WTC11 (cell line): ENCODE data around the gene OR1J1. TPM values are rescaled to one million over a fixed set of nuclear protein-coding genes. Genes with fewer than 3 reads are reported as not detected.

Source experiments
- ATAC-seq: fragments of 200-7000 bp; cut with Tn5 transposase; 2 replicates; pipeline ENCODE4 v1.10.0; 2021; ENCODE audit warnings: mild to moderate bottlenecking, moderate library complexity
- CTCF ChIA-PET: fragments of 300-600 bp; sonication (Branson Sonifier 250); formaldehyde crosslinking; loops from one replicate; lab custom pipeline; 2021; ENCODE audit warnings: antibody characterized with exemption; lab: Charles Lee
- POLR2A ChIA-PET: fragments of 350-600 bp; sonication (Branson Sonifier 250); formaldehyde crosslinking; loops from one replicate; lab custom pipeline; 2021; ENCODE audit warnings: antibody characterized with exemption; lab: Charles Lee
- DNase-seq: peaks from one replicate; pipeline ENCODE4 v3.0.0; 2021; ENCODE audit warnings: low spot score
- H3K27ac Mint-ChIP-seq: 2 replicates; pipeline ENCODE4 v1.8.0; 2021; ENCODE audit warnings: mixed read lengths
- H3K27me3 Mint-ChIP-seq: 2 replicates; pipeline ENCODE4 v1.8.0; 2021; ENCODE audit warnings: low read depth, mild to moderate bottlenecking, moderate library complexity, mixed read lengths
- H3K36me3 Mint-ChIP-seq: 2 replicates; pipeline ENCODE4 v1.8.0; 2021; ENCODE audit warnings: mixed read lengths
- H3K4me1 Mint-ChIP-seq: 2 replicates; pipeline ENCODE4 v1.8.0; 2022; ENCODE audit warnings: mixed read lengths
- H3K4me3 Mint-ChIP-seq: 2 replicates; pipeline ENCODE4 v1.8.0; 2021; ENCODE audit warnings: mild to moderate bottlenecking, moderate library complexity, mixed read lengths
- H3K9me3 Mint-ChIP-seq: 2 replicates; pipeline ENCODE4 v1.8.0; 2021; ENCODE audit warnings: mixed read lengths
- CBFB ChIP-seq: sonication (generic); formaldehyde crosslinking; IDR thresholded peaks from 2 replicates; pipeline ENCODE4 v1.8.1; 2022; ENCODE audit warnings: mild to moderate bottlenecking, low read depth, missing genetic modification reagents
- EMX1 ChIP-seq: fragments of 250-450 bp; sonication (Bioruptor Pico); IDR thresholded peaks from 2 replicates; pipeline ENCODE4 v1.8.0; 2021; ENCODE audit warnings: mild to moderate bottlenecking
- ETV6 ChIP-seq: sonication (generic); formaldehyde crosslinking; IDR thresholded peaks from 2 replicates; pipeline ENCODE4 v1.8.1; 2022; ENCODE audit warnings: mild to moderate bottlenecking, missing genetic modification reagents
- FOXJ3 ChIP-seq: sonication (generic); formaldehyde crosslinking; IDR thresholded peaks from 2 replicates; pipeline ENCODE4 v1.9.0; 2021; ENCODE audit warnings: missing genetic modification reagents, mild to moderate bottlenecking, borderline replicate concordance
- RELA ChIP-seq: sonication (generic); formaldehyde crosslinking; IDR thresholded peaks from 2 replicates; pipeline ENCODE4 v1.8.1; 2022; ENCODE audit warnings: missing genetic modification reagents, mild to moderate bottlenecking, borderline replicate concordance
- TCF7 ChIP-seq: sonication (generic); formaldehyde crosslinking; IDR thresholded peaks from 2 replicates; pipeline ENCODE4 v1.8.0; 2022; ENCODE audit warnings: mild to moderate bottlenecking, low read depth, missing genetic modification reagents, moderate library complexity
- ZNF121 ChIP-seq: sonication (generic); formaldehyde crosslinking; IDR thresholded peaks from 2 replicates; pipeline ENCODE4 v1.8.0; 2023; ENCODE audit warnings: missing genetic modification reagents
- total RNA-seq: library from RNA; stranded (reverse); gene quantifications from 3 replicates; pipeline ENCODE4 v1.2.3, GENCODE V29; 2021
- TF ChIP-seq, protein P1 (sequence below): sonication (generic); formaldehyde crosslinking; IDR thresholded peaks from 2 replicates; pipeline ENCODE4 v1.8.0; 2022; ENCODE audit warnings: missing genetic modification reagents
- TF ChIP-seq, protein P2 (sequence below): sonication (generic); formaldehyde crosslinking; conservative IDR thresholded peaks from 2 replicates; pipeline ENCODE4 v1.8.1; 2022; ENCODE audit warnings: mild to moderate bottlenecking, missing genetic modification reagents
- TF ChIP-seq, protein P3 (sequence below): fragments of 250-450 bp; sonication (Bioruptor Pico); IDR thresholded peaks from 2 replicates; pipeline ENCODE4 v1.9.0; 2021; ENCODE audit warnings: mild to moderate bottlenecking, borderline replicate concordance
- TF ChIP-seq, protein P4 (sequence below): sonication (generic); formaldehyde crosslinking; IDR thresholded peaks from 2 replicates; pipeline ENCODE4 v1.8.1; 2023; ENCODE audit warnings: mild to moderate bottlenecking, missing genetic modification reagents
- TF ChIP-seq, protein P5 (sequence below): sonication (generic); formaldehyde crosslinking; IDR thresholded peaks from 2 replicates; pipeline ENCODE4 v1.8.0; 2023; ENCODE audit warnings: missing genetic modification reagents
- TF ChIP-seq, protein P6 (sequence below): fragments of 250-450 bp; sonication (Bioruptor Pico); IDR thresholded peaks from 2 replicates; pipeline ENCODE4 v1.8.0; 2021; ENCODE audit warnings: mild to moderate bottlenecking
- TF ChIP-seq, protein P7 (sequence below): sonication (generic); formaldehyde crosslinking; IDR thresholded peaks from 2 replicates; pipeline ENCODE4 v1.8.1; 2023; ENCODE audit warnings: mild to moderate bottlenecking, missing genetic modification reagents
- TF ChIP-seq, protein P8 (sequence below): fragments of 250-450 bp; sonication (Bioruptor Pico); conservative IDR thresholded peaks from 2 replicates; pipeline ENCODE4 v1.9.0; 2021; ENCODE audit warnings: mild to moderate bottlenecking

The OR1J1 gene
- total RNA-seq, 1 experiment from 2014 or later = not detected

DNA sequence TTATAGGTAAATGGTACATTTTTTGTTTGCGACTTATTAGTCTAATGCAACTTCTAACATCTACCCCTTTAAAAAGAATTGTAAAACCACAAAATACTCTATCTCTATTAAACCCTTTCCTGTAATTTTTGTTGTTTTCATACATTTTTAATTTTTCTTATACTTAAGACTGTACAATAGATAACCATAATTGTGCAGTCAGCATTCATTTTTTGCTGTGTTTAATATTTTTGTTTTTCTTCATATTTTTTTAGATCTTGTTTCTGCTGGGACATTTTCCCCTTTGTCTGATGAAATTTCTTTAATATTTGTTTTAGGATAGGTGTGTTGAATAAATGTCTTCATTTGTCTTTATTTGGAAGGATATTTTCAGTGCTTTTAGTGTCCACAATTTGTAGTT is 19.9 kb downstream of the OR1J1 start (continued):
- TF ChIP-seq, protein P1, sequence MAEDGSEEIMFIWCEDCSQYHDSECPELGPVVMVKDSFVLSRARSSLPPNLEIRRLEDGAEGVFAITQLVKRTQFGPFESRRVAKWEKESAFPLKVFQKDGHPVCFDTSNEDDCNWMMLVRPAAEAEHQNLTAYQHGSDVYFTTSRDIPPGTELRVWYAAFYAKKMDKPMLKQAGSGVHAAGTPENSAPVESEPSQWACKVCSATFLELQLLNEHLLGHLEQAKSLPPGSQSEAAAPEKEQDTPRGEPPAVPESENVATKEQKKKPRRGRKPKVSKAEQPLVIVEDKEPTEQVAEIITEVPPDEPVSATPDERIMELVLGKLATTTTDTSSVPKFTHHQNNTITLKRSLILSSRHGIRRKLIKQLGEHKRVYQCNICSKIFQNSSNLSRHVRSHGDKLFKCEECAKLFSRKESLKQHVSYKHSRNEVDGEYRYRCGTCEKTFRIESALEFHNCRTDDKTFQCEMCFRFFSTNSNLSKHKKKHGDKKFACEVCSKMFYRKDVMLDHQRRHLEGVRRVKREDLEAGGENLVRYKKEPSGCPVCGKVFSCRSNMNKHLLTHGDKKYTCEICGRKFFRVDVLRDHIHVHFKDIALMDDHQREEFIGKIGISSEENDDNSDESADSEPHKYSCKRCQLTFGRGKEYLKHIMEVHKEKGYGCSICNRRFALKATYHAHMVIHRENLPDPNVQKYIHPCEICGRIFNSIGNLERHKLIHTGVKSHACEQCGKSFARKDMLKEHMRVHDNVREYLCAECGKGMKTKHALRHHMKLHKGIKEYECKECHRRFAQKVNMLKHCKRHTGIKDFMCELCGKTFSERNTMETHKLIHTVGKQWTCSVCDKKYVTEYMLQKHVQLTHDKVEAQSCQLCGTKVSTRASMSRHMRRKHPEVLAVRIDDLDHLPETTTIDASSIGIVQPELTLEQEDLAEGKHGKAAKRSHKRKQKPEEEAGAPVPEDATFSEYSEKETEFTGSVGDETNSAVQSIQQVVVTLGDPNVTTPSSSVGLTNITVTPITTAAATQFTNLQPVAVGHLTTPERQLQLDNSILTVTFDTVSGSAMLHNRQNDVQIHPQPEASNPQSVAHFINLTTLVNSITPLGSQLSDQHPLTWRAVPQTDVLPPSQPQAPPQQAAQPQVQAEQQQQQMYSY (CRISPR knock-in tag) = no peak
- TF ChIP-seq, protein P2, sequence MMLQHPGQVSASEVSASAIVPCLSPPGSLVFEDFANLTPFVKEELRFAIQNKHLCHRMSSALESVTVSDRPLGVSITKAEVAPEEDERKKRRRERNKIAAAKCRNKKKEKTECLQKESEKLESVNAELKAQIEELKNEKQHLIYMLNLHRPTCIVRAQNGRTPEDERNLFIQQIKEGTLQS (CRISPR knock-in tag) = no peak
- TF ChIP-seq, protein P3, sequence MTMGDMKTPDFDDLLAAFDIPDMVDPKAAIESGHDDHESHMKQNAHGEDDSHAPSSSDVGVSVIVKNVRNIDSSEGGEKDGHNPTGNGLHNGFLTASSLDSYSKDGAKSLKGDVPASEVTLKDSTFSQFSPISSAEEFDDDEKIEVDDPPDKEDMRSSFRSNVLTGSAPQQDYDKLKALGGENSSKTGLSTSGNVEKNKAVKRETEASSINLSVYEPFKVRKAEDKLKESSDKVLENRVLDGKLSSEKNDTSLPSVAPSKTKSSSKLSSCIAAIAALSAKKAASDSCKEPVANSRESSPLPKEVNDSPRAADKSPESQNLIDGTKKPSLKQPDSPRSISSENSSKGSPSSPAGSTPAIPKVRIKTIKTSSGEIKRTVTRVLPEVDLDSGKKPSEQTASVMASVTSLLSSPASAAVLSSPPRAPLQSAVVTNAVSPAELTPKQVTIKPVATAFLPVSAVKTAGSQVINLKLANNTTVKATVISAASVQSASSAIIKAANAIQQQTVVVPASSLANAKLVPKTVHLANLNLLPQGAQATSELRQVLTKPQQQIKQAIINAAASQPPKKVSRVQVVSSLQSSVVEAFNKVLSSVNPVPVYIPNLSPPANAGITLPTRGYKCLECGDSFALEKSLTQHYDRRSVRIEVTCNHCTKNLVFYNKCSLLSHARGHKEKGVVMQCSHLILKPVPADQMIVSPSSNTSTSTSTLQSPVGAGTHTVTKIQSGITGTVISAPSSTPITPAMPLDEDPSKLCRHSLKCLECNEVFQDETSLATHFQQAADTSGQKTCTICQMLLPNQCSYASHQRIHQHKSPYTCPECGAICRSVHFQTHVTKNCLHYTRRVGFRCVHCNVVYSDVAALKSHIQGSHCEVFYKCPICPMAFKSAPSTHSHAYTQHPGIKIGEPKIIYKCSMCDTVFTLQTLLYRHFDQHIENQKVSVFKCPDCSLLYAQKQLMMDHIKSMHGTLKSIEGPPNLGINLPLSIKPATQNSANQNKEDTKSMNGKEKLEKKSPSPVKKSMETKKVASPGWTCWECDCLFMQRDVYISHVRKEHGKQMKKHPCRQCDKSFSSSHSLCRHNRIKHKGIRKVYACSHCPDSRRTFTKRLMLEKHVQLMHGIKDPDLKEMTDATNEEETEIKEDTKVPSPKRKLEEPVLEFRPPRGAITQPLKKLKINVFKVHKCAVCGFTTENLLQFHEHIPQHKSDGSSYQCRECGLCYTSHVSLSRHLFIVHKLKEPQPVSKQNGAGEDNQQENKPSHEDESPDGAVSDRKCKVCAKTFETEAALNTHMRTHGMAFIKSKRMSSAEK (CRISPR knock-in tag) = no peak

DNA sequence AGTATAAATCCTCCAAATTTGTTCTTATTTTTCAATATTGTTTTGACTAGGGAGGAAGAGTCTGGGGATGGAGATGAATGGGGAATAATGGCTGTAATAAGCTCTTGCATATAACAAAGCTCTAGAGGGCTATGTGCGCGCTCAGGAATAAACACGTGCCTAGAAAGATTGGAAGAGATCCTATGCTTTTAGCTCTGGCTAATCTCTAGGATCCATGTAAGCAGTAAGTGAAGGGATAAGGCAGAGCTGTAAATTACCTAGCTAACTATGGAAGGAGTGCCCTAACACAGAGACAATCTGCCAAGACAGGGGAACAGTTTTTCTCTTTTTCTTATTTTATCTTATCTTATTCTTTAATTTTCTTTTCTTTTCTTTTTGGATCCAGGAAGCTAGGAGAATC is 21.6 kb downstream of the OR1J1 start:
- no peak for DNase-seq
- peaks cover 39% of the 10 kb centered on the region for H3K9me3 Mint-ChIP-seq
- peaks cover 20% of the 10 kb centered on the region for H3K27me3 Mint-ChIP-seq
- no peak overlapping the region for H3K4me3 Mint-ChIP-seq
- CTCF ChIA-PET = interaction anchor here (0.5 to 0.9 kb wide), 2 partner anchors 100 to 362 kb away, joined by 3 read pairs; no protein-coding TSS in a partner anchor
- POLR2A ChIA-PET = no interaction called here
- no peak for ATAC-seq
- no peaks in the 10 kb centered on the region for H3K4me1 Mint-ChIP-seq
- H3K27ac Mint-ChIP-seq = no peak overlapping the region
- no peaks in the 10 kb centered on the region for H3K36me3 Mint-ChIP-seq
- TF ChIP-seq, protein P4, sequence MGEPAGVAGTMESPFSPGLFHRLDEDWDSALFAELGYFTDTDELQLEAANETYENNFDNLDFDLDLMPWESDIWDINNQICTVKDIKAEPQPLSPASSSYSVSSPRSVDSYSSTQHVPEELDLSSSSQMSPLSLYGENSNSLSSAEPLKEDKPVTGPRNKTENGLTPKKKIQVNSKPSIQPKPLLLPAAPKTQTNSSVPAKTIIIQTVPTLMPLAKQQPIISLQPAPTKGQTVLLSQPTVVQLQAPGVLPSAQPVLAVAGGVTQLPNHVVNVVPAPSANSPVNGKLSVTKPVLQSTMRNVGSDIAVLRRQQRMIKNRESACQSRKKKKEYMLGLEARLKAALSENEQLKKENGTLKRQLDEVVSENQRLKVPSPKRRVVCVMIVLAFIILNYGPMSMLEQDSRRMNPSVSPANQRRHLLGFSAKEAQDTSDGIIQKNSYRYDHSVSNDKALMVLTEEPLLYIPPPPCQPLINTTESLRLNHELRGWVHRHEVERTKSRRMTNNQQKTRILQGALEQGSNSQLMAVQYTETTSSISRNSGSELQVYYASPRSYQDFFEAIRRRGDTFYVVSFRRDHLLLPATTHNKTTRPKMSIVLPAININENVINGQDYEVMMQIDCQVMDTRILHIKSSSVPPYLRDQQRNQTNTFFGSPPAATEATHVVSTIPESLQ (CRISPR knock-in tag) = no peak
- TF ChIP-seq ETV6 (CRISPR knock-in tag) (no peak), TCF7 (CRISPR knock-in tag) (no peak), RELA (CRISPR knock-in tag) (no peak), ZNF121 (no peak), EMX1 (CRISPR knock-in tag) (no peak), CBFB (CRISPR knock-in tag) (no peak), FOXJ3 (CRISPR knock-in tag) (no peak)
- TF ChIP-seq, protein P5, sequence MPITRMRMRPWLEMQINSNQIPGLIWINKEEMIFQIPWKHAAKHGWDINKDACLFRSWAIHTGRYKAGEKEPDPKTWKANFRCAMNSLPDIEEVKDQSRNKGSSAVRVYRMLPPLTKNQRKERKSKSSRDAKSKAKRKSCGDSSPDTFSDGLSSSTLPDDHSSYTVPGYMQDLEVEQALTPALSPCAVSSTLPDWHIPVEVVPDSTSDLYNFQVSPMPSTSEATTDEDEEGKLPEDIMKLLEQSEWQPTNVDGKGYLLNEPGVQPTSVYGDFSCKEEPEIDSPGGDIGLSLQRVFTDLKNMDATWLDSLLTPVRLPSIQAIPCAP = no peak
- TF ChIP-seq, protein P6, sequence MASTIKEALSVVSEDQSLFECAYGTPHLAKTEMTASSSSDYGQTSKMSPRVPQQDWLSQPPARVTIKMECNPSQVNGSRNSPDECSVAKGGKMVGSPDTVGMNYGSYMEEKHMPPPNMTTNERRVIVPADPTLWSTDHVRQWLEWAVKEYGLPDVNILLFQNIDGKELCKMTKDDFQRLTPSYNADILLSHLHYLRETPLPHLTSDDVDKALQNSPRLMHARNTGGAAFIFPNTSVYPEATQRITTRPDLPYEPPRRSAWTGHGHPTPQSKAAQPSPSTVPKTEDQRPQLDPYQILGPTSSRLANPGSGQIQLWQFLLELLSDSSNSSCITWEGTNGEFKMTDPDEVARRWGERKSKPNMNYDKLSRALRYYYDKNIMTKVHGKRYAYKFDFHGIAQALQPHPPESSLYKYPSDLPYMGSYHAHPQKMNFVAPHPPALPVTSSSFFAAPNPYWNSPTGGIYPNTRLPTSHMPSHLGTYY (CRISPR knock-in tag) = no peak
- TF ChIP-seq, protein P7, sequence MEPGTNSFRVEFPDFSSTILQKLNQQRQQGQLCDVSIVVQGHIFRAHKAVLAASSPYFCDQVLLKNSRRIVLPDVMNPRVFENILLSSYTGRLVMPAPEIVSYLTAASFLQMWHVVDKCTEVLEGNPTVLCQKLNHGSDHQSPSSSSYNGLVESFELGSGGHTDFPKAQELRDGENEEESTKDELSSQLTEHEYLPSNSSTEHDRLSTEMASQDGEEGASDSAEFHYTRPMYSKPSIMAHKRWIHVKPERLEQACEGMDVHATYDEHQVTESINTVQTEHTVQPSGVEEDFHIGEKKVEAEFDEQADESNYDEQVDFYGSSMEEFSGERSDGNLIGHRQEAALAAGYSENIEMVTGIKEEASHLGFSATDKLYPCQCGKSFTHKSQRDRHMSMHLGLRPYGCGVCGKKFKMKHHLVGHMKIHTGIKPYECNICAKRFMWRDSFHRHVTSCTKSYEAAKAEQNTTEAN (CRISPR knock-in tag) = no peak
- TF ChIP-seq, protein P8, sequence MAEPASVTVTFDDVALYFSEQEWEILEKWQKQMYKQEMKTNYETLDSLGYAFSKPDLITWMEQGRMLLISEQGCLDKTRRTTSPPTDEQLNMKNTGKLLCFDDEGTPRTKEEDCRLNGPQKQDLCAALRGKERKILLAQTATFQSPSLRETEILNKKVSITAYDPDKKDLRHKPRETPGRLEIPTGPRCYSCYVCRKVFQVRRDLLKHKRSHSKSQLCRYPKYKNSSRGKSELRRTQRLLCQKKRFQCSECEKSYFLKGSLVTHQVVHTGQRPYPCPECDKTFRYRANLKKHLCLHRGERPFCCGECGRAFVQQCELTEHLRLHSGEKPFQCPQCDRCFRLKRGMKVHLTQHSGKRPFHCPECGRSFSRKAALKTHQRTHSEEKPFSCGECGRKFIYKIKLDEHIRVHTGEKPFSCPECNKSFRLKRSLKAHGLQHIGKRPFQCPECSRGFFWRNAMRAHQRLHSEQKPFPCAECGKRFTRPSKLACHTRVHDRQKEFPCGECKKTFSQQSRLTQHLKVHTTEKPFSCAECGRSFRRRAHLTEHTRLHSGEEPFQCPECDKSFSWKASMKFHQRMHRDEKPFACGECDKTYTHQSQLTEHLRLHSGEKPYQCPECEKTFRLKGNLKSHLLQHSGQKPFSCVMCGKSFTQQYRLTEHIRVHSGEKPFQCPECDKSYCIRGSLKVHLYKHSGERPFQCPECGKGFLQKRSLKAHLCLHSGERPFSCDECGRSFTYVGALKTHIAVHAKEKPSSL = no peak
- TF ChIP-seq, protein P1 (CRISPR knock-in tag) = no peak
